ENCODE data around the gene PDIA5. TPM values are rescaled to one million over a fixed set of nuclear protein-coding genes. Genes with fewer than 3 reads are reported as not detected.

Gene PDIA5
- total and polyA plus RNA-seq, 2 of the 4 experiments (the other 2 are of a cell fraction), result 19.4 to 42.0 TPM

DNA sequence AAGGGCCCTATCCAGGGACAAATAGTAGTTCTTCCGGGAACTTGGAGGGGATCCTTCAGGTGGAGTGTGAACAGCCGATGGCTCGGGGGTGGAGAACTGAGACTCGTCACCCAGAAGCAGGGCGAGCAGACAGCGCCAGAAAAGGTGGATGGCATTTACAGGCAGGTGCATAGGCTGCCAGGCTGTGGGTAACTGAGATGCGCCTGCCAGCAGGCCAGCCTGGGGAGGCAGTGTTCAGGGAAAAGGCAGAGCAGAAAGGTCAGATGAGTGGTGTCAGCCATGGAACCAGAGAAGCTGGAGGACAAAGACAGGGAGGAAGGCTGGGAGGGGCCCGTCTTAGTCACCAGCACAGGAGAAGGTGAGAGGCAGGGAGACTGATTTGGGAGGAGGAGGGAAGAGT is 81.9 kb downstream of the PDIA5 start:
- Histone ChIP-seq H3K4ac (ENCODE audit: low read depth, low read length) (no peak overlapping the region), H3K4me2 (ENCODE audit: low read depth, low read length) (no peak overlapping the region), H3K9ac (ENCODE audit: low read depth, low read length) (no peak overlapping the region), H2BK15ac (ENCODE audit: low read depth, low read length) (no peak overlapping the region), H3K4me1 (ENCODE audit: control insufficient read depth, insufficient read depth, low read length) (peaks cover under 1% of the 10 kb centered on the region; the same call in 1 of the 2 replicates), H4K91ac (ENCODE audit: insufficient read depth, low read depth, low read length) (no peak overlapping the region), H3K4me3 (ENCODE audit: insufficient read depth, low read depth, low read length) (no peak overlapping the region), H2AK9ac (replicated peaks; ENCODE audit: low read depth, low read length, poor library complexity) (no peak overlapping the region), H2AK5ac (ENCODE audit: low read depth, low read length) (no peak overlapping the region), H3K9me1 (ENCODE audit: insufficient read depth, low read length) (peaks cover 1% of the 10 kb centered on the region; the same call in 1 of the 2 replicates), H3K27me3 (ENCODE audit: control insufficient read depth, insufficient read depth, low read length) (no peaks in the 10 kb centered on the region), H2BK120ac (ENCODE audit: low read depth, low read length) (no peak overlapping the region), H3K14ac (replicated peaks; ENCODE audit: low read depth, low read length) (no peak overlapping the region), H2AFZ (replicated peaks; ENCODE audit: low read length, poor library complexity) (no peak overlapping the region), H2BK20ac (ENCODE audit: low read depth, low read length) (no peak overlapping the region), H3K79me1 (ENCODE audit: low read depth in 1 of 2, low read length in 2 of 2) (no peaks in the 10 kb centered on the region; a peak in 1 of 4 replicates), H3K23ac (ENCODE audit: low read depth, low read length) (no peak overlapping the region), H3K18ac (ENCODE audit: low read depth, low read length) (no peak overlapping the region), H3K9me3 (ENCODE audit: control insufficient read depth, insufficient read depth, low read length) (no peaks in the 10 kb centered on the region), H4K8ac (ENCODE audit: low read depth in 2 of 2, low read length in 2 of 2) (no peak overlapping the region), H4K5ac (ENCODE audit: low read depth, low read length) (no peak overlapping the region), H3K36me3 (ENCODE audit: control insufficient read depth, insufficient read depth, low read length) (peaks cover 50% of the 10 kb centered on the region), H2BK5ac (ENCODE audit: low read depth, low read length, poor library complexity, severe bottlenecking) (no peak overlapping the region), H3K56ac (ENCODE audit: extremely low read depth, insufficient read depth, low read length) (no peak overlapping the region), H3K27ac (ENCODE audit: insufficient read depth, low read length) (no peak overlapping the region), H4K20me1 (ENCODE audit: insufficient read depth, low read length) (no peaks in the 10 kb centered on the region; the same call in 1 of the 2 replicates)
- 100% methylated on average over 5 of the region's 8 CpGs; no CpG with 5 or more reads in 1 of the 2 experiments for WGBS, 2 experiments (ENCODE audit: extremely low coverage in 2 of 2, insufficient read length in 1 of 2)
- ATAC-seq (ENCODE audit: low read depth) (no peak), DNase-seq (no peak)
- BruUV-seq (replicated peaks), result no TSS peak
- intact Hi-C loops (cut with micrococcal nuclease), result no loop called here
- in situ Hi-C loops (cut with MboI; ENCODE audit: low sequenced_read_pairs), result no loop called here
- dilution Hi-C loops (cut with HindIII; ENCODE audit: low sequenced_read_pairs, unreplicated experiment), result no loop called here
- ChIA-PET POLR2A (ENCODE audit: unreplicated experiment) (no interaction called here), CTCF (no interaction called here)
- no peak for TF ChIP-seq MAFK (IDR thresholded peaks at IDR 0.05; ENCODE audit: low read depth, low read length)
- TF ChIP-seq ELK1 (IDR thresholded peaks at IDR 0.05; ENCODE audit: borderline replicate concordance, low read depth, low read length), result no peak
- TF ChIP-seq RFX5 (IDR thresholded peaks at IDR 0.05; ENCODE audit: low read depth, low read length), result no peak
